ENCODE data around the gene GYPC. TPM values are rescaled to one million over a fixed set of nuclear protein-coding genes. Genes with fewer than 3 reads are reported as not detected.
"Not testable (repeated sequence)": the region's sequence is repeated elsewhere in the genome, so short reads cannot be mapped to it uniquely, and the experiment has no call there.

Gene GYPC
- total and polyA plus RNA-seq, 8 donors = 13.0 to 75.4 (median 22.8) TPM

DNA sequence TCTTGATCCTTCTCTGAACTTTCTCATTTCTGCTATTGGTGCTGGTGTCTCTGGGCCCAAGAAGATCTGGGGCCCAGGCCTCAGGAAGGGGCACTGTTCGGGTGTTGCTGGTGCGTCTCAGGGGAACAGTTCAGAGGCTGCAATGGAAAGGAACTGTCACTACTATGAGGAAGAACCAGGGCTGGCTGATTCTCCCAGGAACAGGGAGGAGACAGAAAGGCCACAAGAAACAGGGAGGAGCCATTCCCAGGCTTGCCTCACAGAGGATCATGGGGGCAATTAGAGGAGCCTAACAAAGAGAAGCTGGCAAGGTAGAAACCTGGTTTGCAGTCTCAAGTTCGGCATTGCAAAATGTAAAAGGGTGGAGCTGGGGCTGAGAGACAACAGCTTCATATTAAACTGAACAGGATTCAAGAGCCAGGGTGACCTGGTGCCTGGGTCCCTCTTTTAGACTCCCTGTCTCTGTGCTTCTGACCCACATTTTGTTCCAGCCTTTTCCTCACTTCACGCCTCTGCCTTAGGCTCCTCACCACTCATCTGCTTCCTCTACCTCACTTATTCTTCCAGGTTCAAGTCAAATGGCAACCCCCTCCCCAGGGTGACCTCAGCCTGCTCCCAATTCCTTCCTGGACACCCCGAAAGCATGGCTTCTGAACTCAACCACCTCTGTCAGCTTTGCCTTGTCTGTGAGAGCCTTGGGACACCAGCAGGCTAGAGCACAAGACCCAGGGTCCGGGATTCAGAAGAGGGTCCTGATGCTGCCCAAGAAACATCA, 58.4 kb downstream of the GYPC start:
- peak in 2 of 4 donors; percentile 25 to 31 for ATAC-seq
- TF ChIP-seq, protein P1, sequence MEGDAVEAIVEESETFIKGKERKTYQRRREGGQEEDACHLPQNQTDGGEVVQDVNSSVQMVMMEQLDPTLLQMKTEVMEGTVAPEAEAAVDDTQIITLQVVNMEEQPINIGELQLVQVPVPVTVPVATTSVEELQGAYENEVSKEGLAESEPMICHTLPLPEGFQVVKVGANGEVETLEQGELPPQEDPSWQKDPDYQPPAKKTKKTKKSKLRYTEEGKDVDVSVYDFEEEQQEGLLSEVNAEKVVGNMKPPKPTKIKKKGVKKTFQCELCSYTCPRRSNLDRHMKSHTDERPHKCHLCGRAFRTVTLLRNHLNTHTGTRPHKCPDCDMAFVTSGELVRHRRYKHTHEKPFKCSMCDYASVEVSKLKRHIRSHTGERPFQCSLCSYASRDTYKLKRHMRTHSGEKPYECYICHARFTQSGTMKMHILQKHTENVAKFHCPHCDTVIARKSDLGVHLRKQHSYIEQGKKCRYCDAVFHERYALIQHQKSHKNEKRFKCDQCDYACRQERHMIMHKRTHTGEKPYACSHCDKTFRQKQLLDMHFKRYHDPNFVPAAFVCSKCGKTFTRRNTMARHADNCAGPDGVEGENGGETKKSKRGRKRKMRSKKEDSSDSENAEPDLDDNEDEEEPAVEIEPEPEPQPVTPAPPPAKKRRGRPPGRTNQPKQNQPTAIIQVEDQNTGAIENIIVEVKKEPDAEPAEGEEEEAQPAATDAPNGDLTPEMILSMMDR (IDR thresholded peaks at IDR 0.05) = no peak
- 65 to 78% methylated on average over 6 of the region's 6 CpGs for WGBS, 2 donors
- Histone ChIP-seq H3K36me3 (no peaks in the 10 kb centered on the region), H3K4me1 (no peaks in the 10 kb centered on the region), H3K9me3 (no peaks in the 10 kb centered on the region), H3K4me3 (no peak overlapping the region), H3K27ac (no peak overlapping the region), H3K27me3 (no peaks in the 10 kb centered on the region)
- intact Hi-C loops (cut with DNase I) = no loop called here
- no peak for DNase-seq
- no peak for FAIRE-seq

DNA sequence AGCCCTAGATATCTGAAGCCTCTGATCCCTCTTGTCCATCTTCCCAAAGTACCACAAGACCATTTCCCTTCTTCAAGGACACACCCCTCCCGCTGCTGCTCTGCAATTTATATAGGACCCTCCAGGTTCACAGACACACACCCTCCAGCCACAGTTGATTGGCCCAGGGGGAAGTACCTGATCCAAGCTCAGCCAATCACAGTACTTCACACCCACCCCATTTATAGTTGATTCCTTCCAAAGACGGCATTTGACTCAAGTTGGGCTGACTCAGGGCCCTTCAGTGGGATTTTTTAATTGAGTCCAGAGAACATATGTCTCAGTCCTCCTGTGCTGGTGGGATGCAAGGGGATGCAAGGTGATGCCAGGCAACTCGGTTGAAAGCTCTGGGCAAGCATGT, 59.2 kb downstream of the GYPC start:
- WGBS, 2 donors = 57 to 83% methylated on average over 3 of the region's 3 CpGs
- ATAC-seq = no peak
- intact Hi-C loops (cut with DNase I) = no loop called here
- FAIRE-seq = no peak
- Histone ChIP-seq H3K27me3 (no peaks in the 10 kb centered on the region), H3K36me3 (no peaks in the 10 kb centered on the region), H3K27ac (no peak overlapping the region), H3K9me3 (no peaks in the 10 kb centered on the region), H3K4me3 (no peak overlapping the region), H3K4me1 (no peaks in the 10 kb centered on the region)
- TF ChIP-seq, protein P1 (IDR thresholded peaks at IDR 0.05) = no peak
- no peak for DNase-seq

DNA sequence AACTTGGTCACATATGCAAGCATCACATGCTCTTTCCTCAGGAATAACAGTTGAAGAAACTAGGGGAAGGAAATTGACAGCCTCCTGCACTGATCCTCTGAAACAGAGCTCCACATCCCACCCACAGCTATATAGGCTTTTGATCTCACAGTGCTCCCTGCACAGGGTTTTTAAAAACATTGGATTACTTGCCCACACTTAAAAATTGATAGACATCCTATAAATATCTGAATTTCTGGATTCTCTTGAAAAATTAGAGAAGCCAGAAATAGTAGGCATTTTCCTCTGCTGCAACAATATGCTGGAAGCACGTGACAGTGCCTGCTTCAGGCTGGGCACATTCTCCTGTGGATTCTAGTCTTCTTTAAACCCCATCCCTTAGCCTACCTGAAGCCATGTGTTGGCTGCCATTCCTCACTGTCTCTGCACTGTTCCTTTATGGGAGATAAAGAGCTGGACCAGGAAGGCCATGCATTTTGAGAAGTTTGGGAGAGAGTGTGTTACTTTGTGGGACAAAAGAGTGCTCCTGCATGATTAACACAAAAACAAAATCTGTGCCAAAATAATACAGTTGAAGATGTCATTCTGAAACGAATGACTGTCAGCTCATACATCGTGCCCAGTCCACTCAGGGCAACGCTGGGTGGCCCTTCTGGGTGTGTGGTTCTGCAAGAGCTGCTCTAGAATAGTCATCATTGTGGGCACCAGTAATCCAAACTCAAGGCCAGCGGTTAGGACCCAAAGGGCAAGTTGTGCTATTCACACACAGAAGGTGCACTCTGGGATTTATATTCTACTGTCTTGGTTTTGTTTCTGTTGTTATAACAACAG, 59.8 kb downstream of the GYPC start:
- TF ChIP-seq, protein P1 (IDR thresholded peaks at IDR 0.05) = no peak
- FAIRE-seq = no peak
- no peak for ATAC-seq
- intact Hi-C loops (cut with DNase I) = no loop called here
- no peak for DNase-seq
- WGBS, 2 donors = 38 to 46% methylated on average over 5 of the region's 5 CpGs
- Histone ChIP-seq H3K4me3 (no peak overlapping the region), H3K4me1 (no peaks in the 10 kb centered on the region), H3K27ac (no peak overlapping the region), H3K36me3 (no peaks in the 10 kb centered on the region), H3K27me3 (no peaks in the 10 kb centered on the region), H3K9me3 (no peaks in the 10 kb centered on the region)

GRCh38 chr2:126717277-126717676, 61.3 kb downstream of the GYPC start:
- H3K4me3 ChIP-seq; ATAC-seq; H3K27ac ChIP-seq; H3K36me3 ChIP-seq; DNase-seq; FAIRE-seq; H3K4me1 ChIP-seq; H3K27me3 ChIP-seq; H3K9me3 ChIP-seq; intact Hi-C loops (cut with DNase I): not testable (repeated sequence)
- WGBS, 2 donors = 82 to 94% methylated on average over 10 of the region's 10 CpGs

DNA sequence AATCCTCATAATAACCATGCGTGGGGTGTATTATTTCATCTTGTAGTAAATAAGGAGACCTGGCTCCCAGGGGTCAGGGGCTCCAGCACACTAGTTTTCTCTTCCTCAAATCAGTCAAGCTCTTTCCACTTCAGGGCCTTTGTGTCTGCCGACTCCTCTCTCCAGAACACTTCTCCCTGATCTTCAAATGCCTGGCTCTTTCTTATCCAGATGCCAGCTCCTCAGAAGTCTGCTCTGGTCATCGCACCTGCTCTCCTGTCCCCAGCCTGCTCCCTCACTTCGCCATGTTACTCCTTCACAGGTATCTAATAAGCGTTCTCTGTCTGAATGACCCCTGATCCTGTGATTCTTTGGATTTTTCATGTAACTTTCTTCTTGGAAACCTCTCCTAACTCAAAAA, 62.0 kb downstream of the GYPC start:
- no peaks in the 10 kb centered on the region for H3K36me3 ChIP-seq
- WGBS, 2 donors = 71 to 85% methylated on average over 5 of the region's 5 CpGs
- intact Hi-C loops (cut with DNase I) = no loop called here
- ATAC-seq (no peak), DNase-seq (no peak), FAIRE-seq (no peak)
- H3K4me1 ChIP-seq = no peaks in the 10 kb centered on the region
- no peaks in the 10 kb centered on the region for H3K9me3 ChIP-seq
- TF ChIP-seq, protein P1 (IDR thresholded peaks at IDR 0.05) = no peak
- H3K27ac ChIP-seq = no peak overlapping the region
- no peak overlapping the region for H3K4me3 ChIP-seq
- H3K27me3 ChIP-seq = no peaks in the 10 kb centered on the region

Measured in pancreas (tissue), 10 donors.